ENCODE measurements around the gene SLC22A16. TPM values are rescaled to one million over a fixed set of nuclear protein-coding genes. Genes with fewer than 3 reads are reported as not detected.

Gene SLC22A16
- total and polyA plus RNA-seq, 2 of the 13 experiments (the other 11 are each of a cell fraction or from before 2014, with no cell fraction given): 0.04 TPM; not detected in 1

DNA sequence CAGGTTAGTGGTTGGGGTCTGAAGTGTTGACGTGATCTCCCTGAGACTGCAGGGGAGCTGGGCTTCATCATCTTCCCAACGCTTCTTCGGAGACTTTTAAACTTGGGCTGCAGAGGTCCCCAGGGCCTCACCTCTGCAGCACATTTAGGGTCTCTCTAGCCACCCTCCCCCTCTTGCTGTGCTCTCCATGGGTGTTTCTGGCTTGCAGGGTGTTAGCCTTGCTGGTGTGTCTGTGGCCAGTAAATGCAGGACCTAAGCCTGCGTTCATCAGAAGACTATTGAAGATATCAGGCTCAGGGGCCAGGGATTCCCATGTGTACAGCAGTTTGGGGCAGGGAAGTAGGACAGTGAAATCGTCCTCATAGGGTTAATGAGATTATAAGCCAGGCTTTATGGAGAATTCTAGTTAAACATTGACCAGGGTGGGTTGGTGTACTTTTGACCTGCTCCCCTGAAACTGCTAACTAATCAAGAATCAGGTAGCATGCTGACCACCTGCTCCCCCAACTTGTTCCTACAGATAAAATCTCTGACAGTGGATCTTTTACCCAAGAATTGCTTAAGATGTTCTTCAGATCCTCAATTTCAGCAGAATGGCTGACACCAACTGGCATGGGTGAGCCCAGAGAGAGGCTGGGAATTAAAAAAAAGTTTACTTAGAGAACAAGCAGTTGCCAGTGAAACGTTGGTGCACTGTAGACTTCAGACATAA lies 57.2 kb downstream of the SLC22A16 start (continued):
- TF ChIP-seq, protein P1, sequence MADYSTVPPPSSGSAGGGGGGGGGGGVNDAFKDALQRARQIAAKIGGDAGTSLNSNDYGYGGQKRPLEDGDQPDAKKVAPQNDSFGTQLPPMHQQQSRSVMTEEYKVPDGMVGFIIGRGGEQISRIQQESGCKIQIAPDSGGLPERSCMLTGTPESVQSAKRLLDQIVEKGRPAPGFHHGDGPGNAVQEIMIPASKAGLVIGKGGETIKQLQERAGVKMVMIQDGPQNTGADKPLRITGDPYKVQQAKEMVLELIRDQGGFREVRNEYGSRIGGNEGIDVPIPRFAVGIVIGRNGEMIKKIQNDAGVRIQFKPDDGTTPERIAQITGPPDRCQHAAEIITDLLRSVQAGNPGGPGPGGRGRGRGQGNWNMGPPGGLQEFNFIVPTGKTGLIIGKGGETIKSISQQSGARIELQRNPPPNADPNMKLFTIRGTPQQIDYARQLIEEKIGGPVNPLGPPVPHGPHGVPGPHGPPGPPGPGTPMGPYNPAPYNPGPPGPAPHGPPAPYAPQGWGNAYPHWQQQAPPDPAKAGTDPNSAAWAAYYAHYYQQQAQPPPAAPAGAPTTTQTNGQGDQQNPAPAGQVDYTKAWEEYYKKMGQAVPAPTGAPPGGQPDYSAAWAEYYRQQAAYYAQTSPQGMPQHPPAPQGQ (CRISPR knock-in tag; IDR thresholded peaks at IDR 0.05; ENCODE audit: borderline replicate concordance): no peak
- TF ChIP-seq ZNF652 (CRISPR knock-in tag; IDR thresholded peaks at IDR 0.05; ENCODE audit: borderline replicate concordance, low read depth): peak; percentile 99
- TF ChIP-seq, protein P2, sequence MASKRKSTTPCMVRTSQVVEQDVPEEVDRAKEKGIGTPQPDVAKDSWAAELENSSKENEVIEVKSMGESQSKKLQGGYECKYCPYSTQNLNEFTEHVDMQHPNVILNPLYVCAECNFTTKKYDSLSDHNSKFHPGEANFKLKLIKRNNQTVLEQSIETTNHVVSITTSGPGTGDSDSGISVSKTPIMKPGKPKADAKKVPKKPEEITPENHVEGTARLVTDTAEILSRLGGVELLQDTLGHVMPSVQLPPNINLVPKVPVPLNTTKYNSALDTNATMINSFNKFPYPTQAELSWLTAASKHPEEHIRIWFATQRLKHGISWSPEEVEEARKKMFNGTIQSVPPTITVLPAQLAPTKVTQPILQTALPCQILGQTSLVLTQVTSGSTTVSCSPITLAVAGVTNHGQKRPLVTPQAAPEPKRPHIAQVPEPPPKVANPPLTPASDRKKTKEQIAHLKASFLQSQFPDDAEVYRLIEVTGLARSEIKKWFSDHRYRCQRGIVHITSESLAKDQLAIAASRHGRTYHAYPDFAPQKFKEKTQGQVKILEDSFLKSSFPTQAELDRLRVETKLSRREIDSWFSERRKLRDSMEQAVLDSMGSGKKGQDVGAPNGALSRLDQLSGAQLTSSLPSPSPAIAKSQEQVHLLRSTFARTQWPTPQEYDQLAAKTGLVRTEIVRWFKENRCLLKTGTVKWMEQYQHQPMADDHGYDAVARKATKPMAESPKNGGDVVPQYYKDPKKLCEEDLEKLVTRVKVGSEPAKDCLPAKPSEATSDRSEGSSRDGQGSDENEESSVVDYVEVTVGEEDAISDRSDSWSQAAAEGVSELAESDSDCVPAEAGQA (IDR thresholded peaks at IDR 0.05; ENCODE audit: low read depth): no peak; the same call in 1 of the 2 replicates
- TF ChIP-seq, protein P2 (CRISPR knock-in tag; IDR thresholded peaks at IDR 0.05; ENCODE audit: borderline replicate concordance): peak; percentile 66; the same call in 1 of the 2 replicates
- no peak for TF ChIP-seq CHD2 (IDR thresholded peaks at IDR 0.05; ENCODE audit: low read depth, low read length)
- TF ChIP-seq, protein P3, sequence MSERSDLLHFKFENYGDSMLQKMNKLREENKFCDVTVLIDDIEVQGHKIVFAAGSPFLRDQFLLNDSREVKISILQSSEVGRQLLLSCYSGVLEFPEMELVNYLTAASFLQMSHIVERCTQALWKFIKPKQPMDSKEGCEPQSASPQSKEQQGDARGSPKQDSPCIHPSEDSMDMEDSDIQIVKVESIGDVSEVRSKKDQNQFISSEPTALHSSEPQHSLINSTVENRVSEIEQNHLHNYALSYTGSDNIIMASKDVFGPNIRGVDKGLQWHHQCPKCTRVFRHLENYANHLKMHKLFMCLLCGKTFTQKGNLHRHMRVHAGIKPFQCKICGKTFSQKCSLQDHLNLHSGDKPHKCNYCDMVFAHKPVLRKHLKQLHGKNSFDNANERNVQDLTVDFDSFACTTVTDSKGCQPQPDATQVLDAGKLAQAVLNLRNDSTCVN (CRISPR knock-in tag; IDR thresholded peaks at IDR 0.05; ENCODE audit: borderline replicate concordance): no peak
- 0 out of 2 replicates have a peak, but pooled peaks have one; percentile 34 for TF ChIP-seq RCOR2 (CRISPR knock-in tag; IDR thresholded peaks at IDR 0.05)
- TF ChIP-seq EHMT2 (IDR thresholded peaks at IDR 0.05; ENCODE audit: borderline replicate concordance, low read depth, low read length): peak; percentile 77
- peak; percentile 36; the same call in 1 of the 2 replicates for TF ChIP-seq ZNF772 (CRISPR knock-in tag; IDR thresholded peaks at IDR 0.05)
- TF ChIP-seq ZNF777 (CRISPR knock-in tag; IDR thresholded peaks at IDR 0.05): 0 out of 2 replicates have a peak, but pooled peaks have one; percentile 23
- TF ChIP-seq, protein P4, sequence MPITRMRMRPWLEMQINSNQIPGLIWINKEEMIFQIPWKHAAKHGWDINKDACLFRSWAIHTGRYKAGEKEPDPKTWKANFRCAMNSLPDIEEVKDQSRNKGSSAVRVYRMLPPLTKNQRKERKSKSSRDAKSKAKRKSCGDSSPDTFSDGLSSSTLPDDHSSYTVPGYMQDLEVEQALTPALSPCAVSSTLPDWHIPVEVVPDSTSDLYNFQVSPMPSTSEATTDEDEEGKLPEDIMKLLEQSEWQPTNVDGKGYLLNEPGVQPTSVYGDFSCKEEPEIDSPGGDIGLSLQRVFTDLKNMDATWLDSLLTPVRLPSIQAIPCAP (CRISPR knock-in tag; IDR thresholded peaks at IDR 0.05; ENCODE audit: low read depth): no peak
- no peak for TF ChIP-seq NCOA1 (CRISPR knock-in tag; IDR thresholded peaks at IDR 0.05)
- TF ChIP-seq HNF4A (CRISPR knock-in tag; IDR thresholded peaks at IDR 0.05): peak; percentile 69
- peak; percentile 53; the same call in 1 of the 2 replicates for TF ChIP-seq NR2F2 (IDR thresholded peaks at IDR 0.05; ENCODE audit: borderline replicate concordance, low read depth)
- 0 out of 2 replicates have a peak, but pooled peaks have one; percentile 16 for TF ChIP-seq FOXC1 (CRISPR knock-in tag; IDR thresholded peaks at IDR 0.05; ENCODE audit: borderline replicate concordance)
- 0 out of 4 replicates have a peak, but pooled peaks of 1 of the 2 experiments have one; percentile 29 for TF ChIP-seq KLF16 (CRISPR knock-in tag; IDR thresholded peaks at IDR 0.05)
- peak; percentile 52; the same call in 1 of the 2 replicates for TF ChIP-seq YEATS4 (CRISPR knock-in tag; IDR thresholded peaks at IDR 0.05; ENCODE audit: borderline replicate concordance)
- peak; percentile 72 to 81 for TF ChIP-seq MAFK (conservative IDR thresholded peaks at IDR 0.05 in 1 of 2, IDR thresholded peaks at IDR 0.05 in 1 of 2; ENCODE audit: low read length in 2 of 2)
- TF ChIP-seq KLF13 (CRISPR knock-in tag; IDR thresholded peaks at IDR 0.05): no peak
- TF ChIP-seq ZSCAN9 (CRISPR knock-in tag; IDR thresholded peaks at IDR 0.05; ENCODE audit: borderline replicate concordance): peak; percentile 55; the same call in 1 of the 2 replicates

All from HepG2 (cell line).